DND-41 (cell line): Measurements from ENCODE around the gene MMP24.

Source experiments
- EZH2 ChIP-seq: IDR thresholded peaks from 3 replicates; pipeline ENCODE4 v1.6.1; 2012; ENCODE audit warnings: borderline replicate concordance, low read depth, mild to moderate bottlenecking, moderate library complexity, low read length, inconsistent platforms; ENCODE audit not compliant: severe bottlenecking
- TF ChIP-seq, protein P1 (sequence below): IDR thresholded peaks from 2 replicates; pipeline ENCODE4 v1.5.1; 2012; ENCODE audit warnings: borderline replicate concordance, low read length, moderate library complexity, mild to moderate bottlenecking; ENCODE audit not compliant: poor library complexity, severe bottlenecking; ENCODE audit errors: extremely low read depth

GRCh38 chr20:35290887-35291417 is 64.5 kb downstream of the MMP24 start:
- no peak for TF ChIP-seq EZH2
- TF ChIP-seq, protein P1, sequence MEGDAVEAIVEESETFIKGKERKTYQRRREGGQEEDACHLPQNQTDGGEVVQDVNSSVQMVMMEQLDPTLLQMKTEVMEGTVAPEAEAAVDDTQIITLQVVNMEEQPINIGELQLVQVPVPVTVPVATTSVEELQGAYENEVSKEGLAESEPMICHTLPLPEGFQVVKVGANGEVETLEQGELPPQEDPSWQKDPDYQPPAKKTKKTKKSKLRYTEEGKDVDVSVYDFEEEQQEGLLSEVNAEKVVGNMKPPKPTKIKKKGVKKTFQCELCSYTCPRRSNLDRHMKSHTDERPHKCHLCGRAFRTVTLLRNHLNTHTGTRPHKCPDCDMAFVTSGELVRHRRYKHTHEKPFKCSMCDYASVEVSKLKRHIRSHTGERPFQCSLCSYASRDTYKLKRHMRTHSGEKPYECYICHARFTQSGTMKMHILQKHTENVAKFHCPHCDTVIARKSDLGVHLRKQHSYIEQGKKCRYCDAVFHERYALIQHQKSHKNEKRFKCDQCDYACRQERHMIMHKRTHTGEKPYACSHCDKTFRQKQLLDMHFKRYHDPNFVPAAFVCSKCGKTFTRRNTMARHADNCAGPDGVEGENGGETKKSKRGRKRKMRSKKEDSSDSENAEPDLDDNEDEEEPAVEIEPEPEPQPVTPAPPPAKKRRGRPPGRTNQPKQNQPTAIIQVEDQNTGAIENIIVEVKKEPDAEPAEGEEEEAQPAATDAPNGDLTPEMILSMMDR = no peak
